ENCODE data around the gene HEPHL1. TPM values are rescaled to one million over a fixed set of nuclear protein-coding genes. Genes with fewer than 3 reads are reported as not detected.

The HEPHL1 gene
- polyA plus RNA-seq, 1 experiment, result not detected

- CTCF ChIA-PET, result interaction anchor here (0.6 to 1.7 kb wide), 2 partner anchors 22 to 234 kb away, joined by 3 to 5 read pairs; no protein-coding TSS in a partner anchor
- no peak overlapping the region for H3K4me3 ChIP-seq (ENCODE audit: low read depth, low read length)
- no peaks in the 10 kb centered on the region; the same call in 1 of the 2 replicates for H3K36me3 ChIP-seq (ENCODE audit: control insufficient read depth, insufficient read depth, low read length)
- POLR2A ChIA-PET, result no interaction called here
- DNase-seq (ENCODE audit: low read depth), result no peak
- H3K27me3 ChIP-seq (ENCODE audit: control insufficient read depth, insufficient read depth, low read length), result no peaks in the 10 kb centered on the region
- TF ChIP-seq, protein P1, sequence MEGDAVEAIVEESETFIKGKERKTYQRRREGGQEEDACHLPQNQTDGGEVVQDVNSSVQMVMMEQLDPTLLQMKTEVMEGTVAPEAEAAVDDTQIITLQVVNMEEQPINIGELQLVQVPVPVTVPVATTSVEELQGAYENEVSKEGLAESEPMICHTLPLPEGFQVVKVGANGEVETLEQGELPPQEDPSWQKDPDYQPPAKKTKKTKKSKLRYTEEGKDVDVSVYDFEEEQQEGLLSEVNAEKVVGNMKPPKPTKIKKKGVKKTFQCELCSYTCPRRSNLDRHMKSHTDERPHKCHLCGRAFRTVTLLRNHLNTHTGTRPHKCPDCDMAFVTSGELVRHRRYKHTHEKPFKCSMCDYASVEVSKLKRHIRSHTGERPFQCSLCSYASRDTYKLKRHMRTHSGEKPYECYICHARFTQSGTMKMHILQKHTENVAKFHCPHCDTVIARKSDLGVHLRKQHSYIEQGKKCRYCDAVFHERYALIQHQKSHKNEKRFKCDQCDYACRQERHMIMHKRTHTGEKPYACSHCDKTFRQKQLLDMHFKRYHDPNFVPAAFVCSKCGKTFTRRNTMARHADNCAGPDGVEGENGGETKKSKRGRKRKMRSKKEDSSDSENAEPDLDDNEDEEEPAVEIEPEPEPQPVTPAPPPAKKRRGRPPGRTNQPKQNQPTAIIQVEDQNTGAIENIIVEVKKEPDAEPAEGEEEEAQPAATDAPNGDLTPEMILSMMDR (IDR thresholded peaks at IDR 0.05; ENCODE audit: insufficient read depth, low read depth, low read length), result no peak
These were observed 128.4 kb downstream of the HEPHL1 start for GRCh38 chr11:94149431-94150017.

DNA sequence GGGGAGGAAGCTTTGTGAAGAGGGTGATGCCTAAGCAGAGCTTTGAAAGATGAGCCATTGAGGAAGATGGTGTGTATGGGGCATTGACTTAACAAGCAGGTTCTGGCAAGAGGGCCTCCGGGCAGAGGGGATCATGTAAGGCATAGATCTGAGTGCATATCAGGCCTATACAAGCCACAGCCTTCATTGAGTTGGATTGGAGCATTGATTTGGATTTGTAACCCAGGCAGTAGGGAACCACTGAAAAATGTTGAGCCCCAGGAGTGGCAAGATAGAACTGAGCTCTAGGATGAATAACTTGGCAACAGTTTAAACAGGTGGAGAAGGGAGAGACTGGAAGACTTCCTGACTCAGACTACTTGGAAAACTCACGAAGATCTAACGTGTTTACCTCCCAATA is 128.9 kb downstream of the HEPHL1 start:
- Histone ChIP-seq H3K27me3 (ENCODE audit: control insufficient read depth, insufficient read depth, low read length) (no peaks in the 10 kb centered on the region), H3K36me3 (ENCODE audit: control insufficient read depth, insufficient read depth, low read length) (no peaks in the 10 kb centered on the region; the same call in 1 of the 2 replicates), H3K4me3 (ENCODE audit: low read depth, low read length) (no peak overlapping the region)
- TF ChIP-seq, protein P1 (IDR thresholded peaks at IDR 0.05; ENCODE audit: insufficient read depth, low read depth, low read length), result no peak
- POLR2A ChIA-PET, result no interaction called here
- no peak for DNase-seq (ENCODE audit: low read depth)
- CTCF ChIA-PET, result interaction anchor here (1.5 to 1.7 kb wide), 2 partner anchors 20 to 21 kb away, joined by 5 read pairs; no protein-coding TSS in a partner anchor

GRCh38 chr11:94150704-94151685 is 129.8 kb downstream of the HEPHL1 start:
- no peaks in the 10 kb centered on the region; the same call in 1 of the 2 replicates for H3K36me3 ChIP-seq (ENCODE audit: control insufficient read depth, insufficient read depth, low read length)
- CTCF ChIA-PET, result interaction anchor here (0.6 to 1.7 kb wide), 5 partner anchors 8 to 27 kb away, joined by 3 to 7 read pairs (median 5); no protein-coding TSS in a partner anchor
- no peaks in the 10 kb centered on the region for H3K27me3 ChIP-seq (ENCODE audit: control insufficient read depth, insufficient read depth, low read length)
- DNase-seq (ENCODE audit: low read depth), result no peak
- H3K4me3 ChIP-seq (ENCODE audit: low read depth, low read length), result no peak overlapping the region
- POLR2A ChIA-PET, result no interaction called here
- TF ChIP-seq, protein P1 (IDR thresholded peaks at IDR 0.05; ENCODE audit: insufficient read depth, low read depth, low read length), result no peak

DNA sequence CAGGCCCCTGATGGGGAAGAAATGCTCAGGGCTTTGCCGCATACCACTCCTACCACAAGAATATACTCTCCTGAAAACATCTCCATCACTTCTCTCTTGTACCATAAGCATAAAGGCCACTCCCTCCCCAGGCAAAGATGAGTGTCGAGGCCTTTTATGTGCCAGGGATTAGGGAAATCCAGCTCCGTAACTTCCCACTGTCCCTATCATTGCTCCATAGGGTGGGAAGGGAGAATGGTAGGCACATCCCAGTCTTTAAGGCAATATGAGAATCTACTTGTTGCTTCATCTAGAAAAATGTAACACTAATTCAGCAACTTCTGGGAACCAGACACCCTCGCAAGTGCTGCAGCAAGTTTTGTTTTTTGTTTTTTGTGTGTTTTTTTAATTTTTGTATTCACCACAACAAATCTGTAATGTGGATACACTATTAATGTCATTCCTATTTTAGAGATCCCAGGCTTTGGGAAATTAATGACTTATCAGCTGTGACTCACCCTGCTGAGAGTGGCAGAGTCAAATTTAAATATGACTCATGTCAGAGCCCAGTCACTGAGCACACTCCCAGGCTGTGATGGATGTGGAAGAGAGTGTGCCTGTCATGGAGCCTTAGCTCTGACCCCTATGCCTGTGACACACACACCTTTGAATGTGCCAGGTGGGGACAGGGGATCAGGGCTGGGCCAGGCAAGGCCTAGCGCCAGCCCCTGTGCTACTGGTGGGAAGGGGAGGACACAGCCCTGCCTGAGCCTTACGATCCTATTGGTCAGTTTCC is 130.9 kb downstream of the HEPHL1 start:
- TF ChIP-seq, protein P1 (IDR thresholded peaks at IDR 0.05; ENCODE audit: insufficient read depth, low read depth, low read length), result no peak
- ChIA-PET POLR2A (no interaction called here), CTCF (interaction anchor here (0.9 to 1.4 kb wide), 4 partner anchors 19 to 26 kb away, joined by 3 read pairs; no protein-coding TSS in a partner anchor)
- Histone ChIP-seq H3K4me3 (ENCODE audit: low read depth, low read length) (no peak overlapping the region), H3K27me3 (ENCODE audit: control insufficient read depth, insufficient read depth, low read length) (no peaks in the 10 kb centered on the region), H3K36me3 (ENCODE audit: control insufficient read depth, insufficient read depth, low read length) (no peaks in the 10 kb centered on the region)
- peak; percentile 52 for DNase-seq (ENCODE audit: low read depth)

All from BJ (cell line).